T-helper 2 cell (primary cell): ENCODE measurements around the gene HSD17B3.
"Not testable (repeated sequence)": the region's sequence is repeated elsewhere in the genome, so short reads cannot be mapped to it uniquely, and the experiment has no call there.

Experiments used
- DNase-seq, 5 experiments: peaks; one replicate each; pipeline versions ENCODE4 v3.0.0 to v3.0.0-alpha.2; 2012 to 2022
- total RNA-seq, 2 donors: gene quantifications; one replicate each; lab custom pipeline; 2026; lab: John Stamatoyannopoulos, UW

HSD17B3 gene
- total RNA-seq: 0 to 0.07 reads per million in 2 donors

GRCh38 chr9:96302021-96302420 is at the start of gene HSD17B3:
HSD17B3 (minus strand) TSS chr9:96302176; CDS start chr9:96302104, 72 bp downstream.
- DNase-seq: no peak

GRCh38 chr9:96350866-96351265 is 48.9 kb upstream of the HSD17B3 start:
- no peak for DNase-seq

GRCh38 chr9:96348261-96348660 is 46.3 kb upstream of the HSD17B3 start:
- no peak for DNase-seq

GRCh38 chr9:96345551-96345950 is 43.6 kb upstream of the HSD17B3 start:
- DNase-seq: no peak

GRCh38 chr9:96344458-96345180 is 42.6 kb upstream of the HSD17B3 start:
- no peak for DNase-seq

GRCh38 chr9:96343515-96344360 is 41.8 kb upstream of the HSD17B3 start:
- DNase-seq: no peak

- no peak for DNase-seq
Observed at GRCh38 chr9:96342571-96343245, 40.7 kb upstream of the HSD17B3 start.

GRCh38 chr9:96340707-96341106 is 38.7 kb upstream of the HSD17B3 start:
- DNase-seq: no peak

- no peak for DNase-seq
Observed at GRCh38 chr9:96338299-96338698, 36.3 kb upstream of the HSD17B3 start.

- no peak for DNase-seq
Observed at GRCh38 chr9:96333958-96334357, 32.0 kb upstream of the HSD17B3 start.

- DNase-seq: no peak
Observed at GRCh38 chr9:96331236-96331947, 29.4 kb upstream of the HSD17B3 start.

GRCh38 chr9:96327694-96328352 is 25.8 kb upstream of the HSD17B3 start:
- peak in 2 of 5 experiments; percentile 22 to 48 for DNase-seq

GRCh38 chr9:96323169-96323568 is 21.2 kb upstream of the HSD17B3 start:
- no peak for DNase-seq

GRCh38 chr9:96322736-96323135 is 20.8 kb upstream of the HSD17B3 start:
- DNase-seq: not testable (repeated sequence)

- DNase-seq: not testable (repeated sequence)
Observed at GRCh38 chr9:96322210-96322609, 20.2 kb upstream of the HSD17B3 start.

GRCh38 chr9:96321515-96321914 is 19.5 kb upstream of the HSD17B3 start:
- no peak for DNase-seq

GRCh38 chr9:96320749-96321280 is 18.8 kb upstream of the HSD17B3 start:
- DNase-seq: no peak

GRCh38 chr9:96318921-96319565 is 17.1 kb upstream of the HSD17B3 start:
- DNase-seq: no peak

- DNase-seq: peak in 2 of 5 experiments; percentile 23 to 45
Observed at GRCh38 chr9:96317335-96317980, 15.5 kb upstream of the HSD17B3 start.

GRCh38 chr9:96309850-96310249 is 7.9 kb upstream of the HSD17B3 start:
- no peak for DNase-seq

- not testable (repeated sequence) for DNase-seq
Observed at GRCh38 chr9:96306958-96307357, 5.0 kb upstream of the HSD17B3 start.
